GM21515 (cell line): ENCODE results near the gene TECTB.
"Not testable (repeated sequence)": the region's sequence is repeated elsewhere in the genome, so short reads cannot be mapped to it uniquely, and the experiment has no call there.

Experiments
- ATAC-seq: cut with Tn5 transposase; IDR thresholded peaks from one replicate; pipeline ENCODE4 v1.9.1; 2021; ENCODE audit not compliant: unreplicated experiment

TECTB gene

GRCh38 chr10:112283100-112283499 is at the start of gene TECTB:
Gene TECTB (plus strand): TSS chr10:112283400. CDS start chr10:112283735, 335 bp downstream.
- no peak for ATAC-seq

DNA sequence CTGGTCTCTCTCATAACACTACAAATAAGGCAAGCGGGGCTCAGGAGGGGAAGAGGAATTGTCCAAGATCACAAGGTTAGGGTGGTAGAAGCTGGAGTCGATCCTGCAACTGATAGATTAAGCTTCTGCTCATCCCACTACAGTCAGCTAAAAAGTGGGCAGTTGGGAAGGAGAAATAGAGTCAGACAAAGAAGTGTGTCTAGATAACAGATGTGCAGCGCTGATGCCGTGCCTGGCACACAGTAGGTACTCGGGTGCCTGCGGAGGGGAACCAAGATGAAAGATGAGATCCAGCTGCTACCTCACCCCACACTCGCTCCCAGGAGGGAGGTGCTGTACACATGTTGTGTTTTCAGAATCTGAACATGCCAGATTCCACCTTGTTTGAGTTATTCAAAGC is 48.1 kb upstream of the TECTB start:
- no peak for ATAC-seq

DNA sequence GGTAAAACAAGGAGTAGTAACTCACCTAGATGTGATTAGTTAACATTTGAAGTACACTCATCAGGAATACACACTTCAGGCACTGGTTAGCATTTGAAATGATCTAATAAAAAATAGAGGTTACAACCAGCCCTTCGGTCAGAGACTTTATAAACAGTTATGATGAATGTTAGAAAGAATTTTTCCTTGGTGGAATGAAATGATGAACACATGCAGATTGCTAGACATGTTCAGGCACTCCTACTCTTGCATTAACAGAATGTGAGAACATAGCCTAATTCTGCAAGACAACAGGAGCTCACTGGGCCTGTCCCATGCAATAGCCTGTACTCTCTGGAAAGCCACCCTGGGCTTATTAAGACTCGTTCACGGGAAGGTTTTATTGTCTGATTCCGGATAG is 47.3 kb upstream of the TECTB start:
- ATAC-seq = no peak

- ATAC-seq = no peak
Measured at GRCh38 chr10:112236486-112236885, 46.7 kb upstream of the TECTB start.

GRCh38 chr10:112239347-112239746 is 43.9 kb upstream of the TECTB start:
- no peak for ATAC-seq

GRCh38 chr10:112240441-112240840 is 42.8 kb upstream of the TECTB start:
- no peak for ATAC-seq

DNA sequence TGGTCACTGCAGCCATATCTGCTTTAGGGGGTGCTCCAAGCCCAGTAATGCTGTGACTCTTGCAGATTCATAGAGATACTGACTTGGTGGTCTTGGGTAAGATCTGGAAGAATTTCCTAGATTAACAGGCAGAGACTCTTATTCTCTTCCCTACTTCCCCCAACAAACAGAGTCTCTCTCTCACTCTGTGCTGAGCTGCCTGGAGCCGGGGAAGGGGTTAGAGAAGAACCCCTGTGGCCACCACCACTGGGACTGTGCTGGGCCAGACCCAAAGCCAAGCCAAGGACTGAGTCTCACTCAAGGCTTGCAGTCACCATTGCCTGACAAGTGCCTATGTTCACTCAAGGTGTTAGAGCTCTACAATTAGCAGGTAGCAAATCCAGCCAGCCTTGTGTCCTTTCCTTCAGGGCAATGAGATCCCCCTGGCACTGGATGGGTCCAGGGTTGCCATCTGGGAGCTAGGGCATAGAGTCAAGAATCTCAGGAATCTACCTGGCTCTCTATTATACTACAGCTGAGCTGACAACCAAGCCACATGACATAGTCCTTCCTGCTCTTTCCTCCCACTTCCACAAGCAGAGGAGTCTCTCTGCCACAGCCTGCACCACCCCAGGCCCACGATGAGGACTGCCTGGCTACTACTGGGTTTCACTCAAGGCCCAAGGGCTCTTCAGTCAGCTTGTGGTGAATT is 41.4 kb upstream of the TECTB start:
- no peak for ATAC-seq

DNA sequence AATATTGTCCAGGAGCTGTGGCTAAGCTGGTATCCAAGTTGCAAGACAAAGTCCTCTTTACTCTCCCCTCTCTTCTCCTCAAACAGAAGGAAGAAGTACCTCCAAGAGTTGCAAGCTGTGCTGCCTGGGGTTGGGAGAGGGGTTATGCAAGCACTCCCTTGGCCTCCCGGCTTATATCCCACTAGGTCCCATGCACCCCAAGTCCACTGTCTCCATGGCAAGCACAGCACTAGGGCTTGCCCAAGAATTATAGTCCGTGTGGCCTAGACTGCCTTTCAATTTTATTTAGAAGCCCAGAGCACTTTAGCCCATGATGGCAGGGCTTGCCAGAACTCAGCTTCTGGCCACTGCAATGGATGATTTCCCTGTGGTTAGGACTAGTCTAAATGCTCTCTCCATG is 40.4 kb upstream of the TECTB start:
- ATAC-seq = no peak

- no peak for ATAC-seq
Measured at GRCh38 chr10:112243713-112244112, 39.5 kb upstream of the TECTB start.

- ATAC-seq = no peak
Measured at GRCh38 chr10:112244197-112244596, 39.0 kb upstream of the TECTB start.

- ATAC-seq = no peak
Measured at GRCh38 chr10:112247791-112248190, 35.4 kb upstream of the TECTB start.

- ATAC-seq = no peak
Measured at GRCh38 chr10:112248584-112249295, 34.5 kb upstream of the TECTB start.

- no peak for ATAC-seq
Measured at GRCh38 chr10:112249722-112250121, 33.5 kb upstream of the TECTB start.

DNA sequence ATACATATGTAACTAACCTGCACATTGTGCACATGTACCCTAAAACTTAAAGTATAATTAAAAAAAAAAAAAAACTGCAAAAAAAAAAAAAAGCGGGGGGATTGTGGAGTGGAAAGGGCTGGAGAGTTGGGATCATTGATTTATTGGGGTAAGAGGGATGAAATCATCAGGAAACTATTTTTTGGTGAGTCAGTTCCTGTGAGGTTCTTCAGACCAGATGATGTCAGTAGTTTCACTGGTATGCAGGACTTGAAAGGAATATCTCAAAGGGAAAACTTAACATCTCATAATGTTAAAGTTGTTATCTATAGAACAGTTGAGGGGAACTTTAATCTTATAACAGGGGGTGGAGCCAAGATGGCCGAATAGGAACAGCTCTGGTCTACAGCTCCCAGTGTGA is 32.6 kb upstream of the TECTB start:
- no peak for ATAC-seq

- ATAC-seq = not testable (repeated sequence)
Measured at GRCh38 chr10:112251238-112251637, 32.0 kb upstream of the TECTB start.

DNA sequence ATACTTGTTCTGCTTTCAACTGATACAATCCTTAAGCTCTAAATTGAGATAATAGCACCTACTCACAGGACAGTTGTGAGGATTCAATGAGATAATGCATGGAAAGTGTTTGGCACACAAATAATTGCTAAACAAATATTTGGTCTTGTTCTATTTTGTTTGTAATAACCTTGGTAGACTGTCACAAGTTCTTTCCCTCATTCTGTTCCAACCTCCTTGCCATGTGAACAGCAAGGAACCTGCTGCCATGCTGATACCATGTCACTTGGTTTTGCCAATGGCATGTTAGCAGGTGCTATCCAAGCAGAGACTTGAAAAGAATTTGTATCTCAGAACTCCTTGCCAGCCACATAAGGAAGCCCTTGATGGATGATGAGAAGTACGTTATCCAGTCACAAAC is 24.8 kb upstream of the TECTB start:
- ATAC-seq = no peak

DNA sequence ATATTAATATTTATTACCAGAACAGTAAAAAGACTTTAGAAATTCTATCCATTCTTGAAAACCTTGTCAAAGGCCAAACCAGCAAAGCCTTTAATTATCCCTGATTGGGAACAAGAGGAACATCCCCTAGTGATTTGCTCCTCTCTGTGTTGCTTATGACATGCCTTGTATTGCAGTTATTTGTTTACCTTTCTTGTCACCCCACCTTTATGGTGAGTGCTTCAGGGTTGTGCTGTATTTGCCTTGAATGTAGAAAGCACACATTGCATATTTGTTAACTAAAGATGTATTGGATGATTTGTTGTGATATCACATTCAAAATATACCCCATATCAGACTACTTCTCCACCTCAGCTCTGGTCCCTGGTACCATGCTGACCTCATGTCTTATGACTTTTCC is 23.5 kb upstream of the TECTB start:
- no peak for ATAC-seq

- ATAC-seq = no peak
Measured at GRCh38 chr10:112260831-112261230, 22.4 kb upstream of the TECTB start.

GRCh38 chr10:112261281-112261822 is 21.8 kb upstream of the TECTB start:
- no peak for ATAC-seq

GRCh38 chr10:112262546-112262945 is 20.7 kb upstream of the TECTB start:
- no peak for ATAC-seq

- no peak for ATAC-seq
Measured at GRCh38 chr10:112265745-112266144, 17.5 kb upstream of the TECTB start.

GRCh38 chr10:112269266-112269665 is 13.9 kb upstream of the TECTB start:
- ATAC-seq = no peak
